Activated CD4-positive, alpha-beta T cell treated with anti-CD3 and anti-CD28 coated beads for 48 hours (primary cell): ENCODE measurements around the gene APRT.

Source experiments
- DNase-seq: peaks from one replicate; pipeline ENCODE4 v3.0.0-alpha.2; 2020

The APRT gene

GRCh38 chr16:88771294-88771772 lies 40.4 kb downstream of the APRT start:
- no peak for DNase-seq

- peak; percentile 37 for DNase-seq
These were observed 41.1 kb downstream of the APRT start for GRCh38 chr16:88770461-88771293.

GRCh38 chr16:88769617-88770460 lies 41.9 kb downstream of the APRT start:
- peak; percentile 56 for DNase-seq

- DNase-seq: no peak
These were observed 43.5 kb downstream of the APRT start for GRCh38 chr16:88768071-88768783.

- no peak for DNase-seq
These were observed 44.1 kb downstream of the APRT start for GRCh38 chr16:88767546-88768070.

- no peak for DNase-seq
These were observed 44.8 kb downstream of the APRT start for GRCh38 chr16:88766975-88767374.

GRCh38 chr16:88764913-88765349 lies 46.8 kb downstream of the APRT start:
- no peak for DNase-seq

GRCh38 chr16:88764080-88764479 lies 47.6 kb downstream of the APRT start:
- DNase-seq: no peak

- no peak for DNase-seq
These were observed 48.1 kb downstream of the APRT start for GRCh38 chr16:88763502-88764053.

- DNase-seq: no peak
These were observed 48.8 kb downstream of the APRT start for GRCh38 chr16:88762941-88763340.

- no peak for DNase-seq
These were observed 49.4 kb downstream of the APRT start for GRCh38 chr16:88762258-88762870.

GRCh38 chr16:88761830-88762229 lies 49.9 kb downstream of the APRT start:
- no peak for DNase-seq

GRCh38 chr16:88761143-88761534 lies 50.6 kb downstream of the APRT start:
- DNase-seq: no peak

GRCh38 chr16:88760424-88761142 lies 51.1 kb downstream of the APRT start:
- no peak for DNase-seq

- DNase-seq: no peak
These were observed 51.8 kb downstream of the APRT start for GRCh38 chr16:88759976-88760350.
